Measurements from ENCODE around the gene UMODL1. TPM values are rescaled to one million over a fixed set of nuclear protein-coding genes. Genes with fewer than 3 reads are reported as not detected.

The UMODL1 gene
- total and polyA plus RNA-seq, 12 donors = 0.10 to 0.79 (median 0.17) TPM; not detected in 9

DNA sequence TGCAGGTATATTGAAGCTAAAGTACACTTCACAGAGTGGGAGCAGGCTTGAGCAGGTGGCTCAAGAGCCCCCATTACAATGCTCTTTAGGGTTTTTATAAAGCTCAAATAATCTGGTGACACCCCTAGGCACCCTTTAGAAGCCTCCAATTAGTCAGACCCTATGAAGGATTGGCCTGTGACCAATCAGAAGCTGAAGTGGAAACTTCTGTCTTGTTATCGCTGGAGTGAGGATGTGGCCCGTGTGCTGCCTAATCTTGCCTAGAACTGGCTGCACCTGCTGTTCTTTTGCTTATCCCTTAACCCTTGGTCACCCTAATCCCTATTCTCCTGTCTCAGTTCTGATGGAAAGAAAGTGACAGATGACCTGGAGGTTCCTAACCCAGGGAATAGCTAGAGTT is 77.0 kb downstream of the UMODL1 start:
- Histone ChIP-seq H3K27me3 (no peaks in the 10 kb centered on the region), H3K9me3 (replicated peaks in 1 of 3) (no peaks in the 10 kb centered on the region), H3K4me3 (no peak overlapping the region), H3K4me1 (replicated peaks in 1 of 2) (no peaks in the 10 kb centered on the region), H3K36me3 (replicated peaks in 1 of 2) (no peaks in the 10 kb centered on the region), H3K27ac (no peak overlapping the region)
- DNase-seq = peak in 1 of 7 donors; percentile 2
- TF ChIP-seq, protein P1, sequence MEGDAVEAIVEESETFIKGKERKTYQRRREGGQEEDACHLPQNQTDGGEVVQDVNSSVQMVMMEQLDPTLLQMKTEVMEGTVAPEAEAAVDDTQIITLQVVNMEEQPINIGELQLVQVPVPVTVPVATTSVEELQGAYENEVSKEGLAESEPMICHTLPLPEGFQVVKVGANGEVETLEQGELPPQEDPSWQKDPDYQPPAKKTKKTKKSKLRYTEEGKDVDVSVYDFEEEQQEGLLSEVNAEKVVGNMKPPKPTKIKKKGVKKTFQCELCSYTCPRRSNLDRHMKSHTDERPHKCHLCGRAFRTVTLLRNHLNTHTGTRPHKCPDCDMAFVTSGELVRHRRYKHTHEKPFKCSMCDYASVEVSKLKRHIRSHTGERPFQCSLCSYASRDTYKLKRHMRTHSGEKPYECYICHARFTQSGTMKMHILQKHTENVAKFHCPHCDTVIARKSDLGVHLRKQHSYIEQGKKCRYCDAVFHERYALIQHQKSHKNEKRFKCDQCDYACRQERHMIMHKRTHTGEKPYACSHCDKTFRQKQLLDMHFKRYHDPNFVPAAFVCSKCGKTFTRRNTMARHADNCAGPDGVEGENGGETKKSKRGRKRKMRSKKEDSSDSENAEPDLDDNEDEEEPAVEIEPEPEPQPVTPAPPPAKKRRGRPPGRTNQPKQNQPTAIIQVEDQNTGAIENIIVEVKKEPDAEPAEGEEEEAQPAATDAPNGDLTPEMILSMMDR (IDR thresholded peaks at IDR 0.05) = no peak
- TF ChIP-seq POLR2A (IDR thresholded peaks at IDR 0.05) = no peak
- intact Hi-C loops (cut with DNase I) = loop anchor here (10.0 kb wide), 2 partner anchors 107 to 157 kb away; no protein-coding TSS in a partner anchor
- 60 to 70% (median 66%) methylated on average over 2 of the region's 2 CpGs for WGBS, 4 donors

DNA sequence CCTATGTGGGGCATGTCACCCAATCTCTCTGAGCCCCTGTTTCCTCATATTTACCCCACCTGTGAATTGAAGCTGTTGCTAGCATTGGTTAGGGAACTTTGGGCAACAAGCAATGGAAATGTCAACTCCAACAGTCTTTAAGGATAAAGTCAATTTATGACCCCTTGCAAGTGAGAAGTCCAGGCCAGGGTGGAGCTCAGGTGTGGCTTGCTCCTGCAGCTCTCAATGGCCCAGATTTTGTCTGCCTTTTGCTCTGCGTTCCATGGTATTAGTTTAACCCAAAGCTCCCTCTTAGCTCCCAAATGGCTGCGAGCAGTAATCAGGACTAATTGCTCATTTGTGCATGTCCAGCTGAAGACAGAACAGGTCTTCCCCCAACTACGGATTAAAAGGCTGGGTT is 77.5 kb downstream of the UMODL1 start:
- 72 to 100% (median 95%) methylated on average over 3 of the region's 3 CpGs for WGBS, 4 donors
- peak in 1 of 7 donors; percentile 10 for DNase-seq
- H3K9me3 ChIP-seq (replicated peaks in 1 of 3) = no peaks in the 10 kb centered on the region
- no peaks in the 10 kb centered on the region for H3K36me3 ChIP-seq (replicated peaks in 1 of 2)
- H3K27me3 ChIP-seq = no peaks in the 10 kb centered on the region
- no peak overlapping the region for H3K27ac ChIP-seq
- TF ChIP-seq POLR2A (IDR thresholded peaks at IDR 0.05) = no peak
- TF ChIP-seq, protein P1 (IDR thresholded peaks at IDR 0.05) = no peak
- no peak overlapping the region for H3K4me3 ChIP-seq
- intact Hi-C loops (cut with DNase I) = loop anchor here (10.0 kb wide), 2 partner anchors 106 to 156 kb away; no protein-coding TSS in a partner anchor
- H3K4me1 ChIP-seq (replicated peaks in 1 of 2) = no peaks in the 10 kb centered on the region

DNA sequence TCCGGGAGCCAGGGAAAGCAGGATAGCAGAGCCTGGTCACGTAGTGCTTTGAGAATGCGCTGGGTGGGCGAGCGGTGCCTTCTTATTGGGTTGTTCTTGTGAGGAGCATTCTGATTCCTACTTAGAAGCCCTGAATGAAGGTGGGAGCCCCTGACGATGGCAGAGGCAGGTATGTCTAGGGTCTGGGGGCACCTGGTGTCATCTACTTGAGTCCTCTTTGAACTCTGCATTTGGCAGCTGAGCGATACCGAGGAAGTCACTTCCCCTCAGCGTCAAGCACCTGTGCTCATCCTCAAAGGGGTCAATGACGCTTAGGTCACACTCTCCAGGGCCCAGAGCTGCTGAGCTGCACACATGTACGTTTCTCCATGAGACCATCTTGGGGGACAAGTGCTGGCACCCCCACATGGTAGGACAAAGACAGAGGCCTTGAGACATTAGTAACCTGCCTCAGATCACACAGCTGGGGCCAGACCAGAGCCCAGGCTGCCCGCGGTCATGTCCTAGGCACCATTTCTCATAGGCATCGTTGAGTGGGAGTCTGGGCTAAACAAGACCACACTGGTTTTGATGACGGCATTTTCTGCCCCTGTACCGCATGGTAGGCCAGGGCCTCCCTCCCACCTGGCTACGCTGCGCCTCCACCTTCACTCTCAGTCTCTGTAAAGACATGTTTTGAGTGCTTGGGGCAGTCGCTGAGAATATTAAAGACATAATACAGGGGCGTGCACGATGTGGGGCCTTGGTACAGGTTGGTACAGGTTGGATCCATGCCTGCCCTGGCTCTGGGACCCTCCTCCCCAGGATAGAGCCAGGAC is 78.7 kb downstream of the UMODL1 start:
- no peaks in the 10 kb centered on the region for H3K36me3 ChIP-seq (replicated peaks in 1 of 2)
- TF ChIP-seq POLR2A (IDR thresholded peaks at IDR 0.05) = no peak
- TF ChIP-seq, protein P1 (IDR thresholded peaks at IDR 0.05) = no peak
- no peak overlapping the region for H3K27ac ChIP-seq
- H3K4me1 ChIP-seq (replicated peaks in 1 of 2) = no peaks in the 10 kb centered on the region
- peak in 2 of 7 donors; percentile 4 to 9 for DNase-seq
- H3K27me3 ChIP-seq = no peaks in the 10 kb centered on the region
- WGBS, 4 donors = 90 to 95% (median 92%) methylated on average over 15 to 21 of the region's 21 CpGs
- H3K4me3 ChIP-seq = no peak overlapping the region
- intact Hi-C loops (cut with DNase I) = loop anchor here (10.0 kb wide), 2 partner anchors 105 to 155 kb away; no protein-coding TSS in a partner anchor
- no peaks in the 10 kb centered on the region for H3K9me3 ChIP-seq (replicated peaks in 1 of 3)

DNA sequence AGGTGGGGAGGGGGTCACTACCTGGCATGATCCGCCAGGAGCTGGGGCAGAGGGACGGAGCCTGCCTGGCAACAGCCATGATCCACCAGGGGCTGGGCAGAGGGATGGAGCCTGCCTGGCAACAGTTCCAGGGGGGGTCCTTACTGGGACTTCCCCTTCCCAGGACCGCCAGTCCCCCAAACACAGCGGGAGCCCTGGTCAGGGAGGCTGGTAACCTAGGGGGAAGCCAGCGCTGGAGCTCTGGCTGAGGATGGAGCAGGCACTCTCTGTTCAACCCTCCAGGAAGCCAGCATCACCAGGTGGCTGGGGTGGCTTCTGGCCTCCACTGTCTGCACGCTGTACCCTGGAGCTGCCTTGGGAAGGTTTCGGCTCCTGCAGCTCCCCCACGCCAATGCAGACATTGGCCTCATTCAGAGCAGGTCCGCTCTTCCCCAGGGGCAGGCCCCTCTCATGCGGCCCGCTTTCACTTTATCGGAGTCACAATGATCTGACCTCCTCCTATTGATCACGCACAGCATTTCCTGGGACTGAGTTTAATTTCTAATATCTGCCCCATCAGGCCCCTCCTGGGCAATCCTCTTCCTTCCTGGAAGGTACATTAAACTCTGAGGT is 79.5 kb downstream of the UMODL1 start:
- Histone ChIP-seq H3K4me1 (replicated peaks in 1 of 2) (no peaks in the 10 kb centered on the region), H3K36me3 (replicated peaks in 1 of 2) (no peaks in the 10 kb centered on the region), H3K4me3 (no peak overlapping the region), H3K27me3 (no peaks in the 10 kb centered on the region), H3K27ac (no peak overlapping the region), H3K9me3 (replicated peaks in 1 of 3) (no peaks in the 10 kb centered on the region)
- DNase-seq = peak in 2 of 7 donors; percentile 6 to 11
- no peak for TF ChIP-seq POLR2A (IDR thresholded peaks at IDR 0.05)
- TF ChIP-seq, protein P1 (IDR thresholded peaks at IDR 0.05) = no peak
- WGBS, 4 donors = 76 to 90% (median 86%) methylated on average over 8 to 13 of the region's 13 CpGs
- intact Hi-C loops (cut with DNase I) = no loop called here

All from adrenal gland (tissue), 12 donors.